Activated CD4-positive, alpha-beta T cell treated with anti-CD3 and anti-CD28 coated beads, Interleukin-2, amount 10 ng/mL, durations not matched to agents 7 days and 5 days (primary cell): ENCODE measurements around the gene TBX10. TPM values are rescaled to one million over a fixed set of nuclear protein-coding genes. Genes with fewer than 3 reads are reported as not detected.
"Not testable (repeated sequence)": the region's sequence is repeated elsewhere in the genome, so short reads cannot be mapped to it uniquely, and the experiment has no call there.

Experiments
- CTCF ChIA-PET: fragments of 350-600 bp; sonication (Branson Sonifier 250); formaldehyde crosslinking; loops from one replicate; lab custom pipeline; 2021; ENCODE audit warnings: antibody characterized with exemption; lab: Charles Lee
- POLR2A ChIA-PET: fragments of 350-600 bp; sonication (Branson Sonifier 250); formaldehyde crosslinking; loops from one replicate; lab custom pipeline; 2021; ENCODE audit warnings: antibody characterized with exemption; lab: Charles Lee
- DNase-seq: peaks from one replicate; pipeline ENCODE4 v3.0.0-alpha.2; 2020
- H3K27ac Mint-ChIP-seq: one replicate; pipeline ENCODE4 v1.8.0; 2021; ENCODE audit warnings: mild to moderate bottlenecking, moderate library complexity, mixed read lengths
- H3K27me3 Mint-ChIP-seq: one replicate; pipeline ENCODE4 v1.8.0; 2021; ENCODE audit warnings: mixed read lengths
- H3K36me3 Mint-ChIP-seq: one replicate; pipeline ENCODE4 v1.8.0; 2021; ENCODE audit warnings: low read depth, mixed read lengths
- H3K4me1 Mint-ChIP-seq: one replicate; pipeline ENCODE4 v1.8.0; 2021; ENCODE audit warnings: mixed read lengths
- H3K4me3 Mint-ChIP-seq: one replicate; pipeline ENCODE4 v1.8.0; 2021; ENCODE audit warnings: mild to moderate bottlenecking, moderate library complexity, mixed read lengths
- H3K9me3 Mint-ChIP-seq: one replicate; pipeline ENCODE4 v1.8.0; 2021; ENCODE audit warnings: mixed read lengths
- total RNA-seq, 2 experiments: library from RNA; stranded (reverse); gene quantifications; one replicate each; pipeline ENCODE4 v1.2.3, GENCODE V29; 2021

Gene TBX10
- total RNA-seq, 2 experiments from 2014 or later: not detected

GRCh38 chr11:67640021-67640757 is 626 bp upstream of the TBX10 start:
- ChIA-PET CTCF (interaction anchor here (1.6 to 2.8 kb wide), 2 partner anchors 8 to 10 kb away, joined by 6 to 10 read pairs; partner anchors contain the start of gene NUDT8), POLR2A (no interaction called here)
- DNase-seq: peak; percentile 66
- peaks cover 3% of the 10 kb centered on the region for H3K9me3 Mint-ChIP-seq
- peaks cover 10% of the 10 kb centered on the region for H3K4me1 Mint-ChIP-seq
- H3K4me3 Mint-ChIP-seq: no peak overlapping the region
- H3K27ac Mint-ChIP-seq: no peak overlapping the region
- H3K27me3 Mint-ChIP-seq: no peaks in the 10 kb centered on the region
- no peaks in the 10 kb centered on the region for H3K36me3 Mint-ChIP-seq

GRCh38 chr11:67638535-67639437 is 777 bp downstream of the TBX10 start:
- no peak overlapping the region for H3K27ac Mint-ChIP-seq
- peaks cover 8% of the 10 kb centered on the region for H3K4me1 Mint-ChIP-seq
- ChIA-PET POLR2A (no interaction called here), CTCF (interaction anchor here (1.0 to 2.8 kb wide), 4 partner anchors 9 to 276 kb away, joined by 3 to 10 read pairs (median 6); partner anchors contain the start of gene NUDT8)
- no peaks in the 10 kb centered on the region for H3K9me3 Mint-ChIP-seq
- no peak overlapping the region for H3K4me3 Mint-ChIP-seq
- no peaks in the 10 kb centered on the region for H3K36me3 Mint-ChIP-seq
- H3K27me3 Mint-ChIP-seq: no peaks in the 10 kb centered on the region
- DNase-seq: no peak

- DNase-seq, POLR2A ChIA-PET, H3K27ac Mint-ChIP-seq, H3K27me3 Mint-ChIP-seq, H3K4me3 Mint-ChIP-seq, H3K36me3 Mint-ChIP-seq, H3K4me1 Mint-ChIP-seq, H3K9me3 Mint-ChIP-seq: not testable (repeated sequence)
- CTCF ChIA-PET: interaction anchor here (1.9 to 2.8 kb wide), 2 partner anchors 8 to 11 kb away, joined by 5 to 10 read pairs; partner anchors contain the start of gene NUDT8
Measured at GRCh38 chr11:67637441-67637840, 2.1 kb downstream of the TBX10 start.

GRCh38 chr11:67636962-67637361 is 2.6 kb downstream of the TBX10 start:
- Mint-ChIP-seq H3K27me3 (no peaks in the 10 kb centered on the region), H3K4me3 (no peak overlapping the region), H3K36me3 (no peaks in the 10 kb centered on the region), H3K27ac (no peak overlapping the region), H3K4me1 (peaks cover 8% of the 10 kb centered on the region), H3K9me3 (no peaks in the 10 kb centered on the region)
- ChIA-PET POLR2A (interaction anchor here (0.8 kb wide), 1 partner anchor 30 kb away, joined by 5 read pairs; no protein-coding TSS in a partner anchor), CTCF (interaction anchor here (1.9 to 9.6 kb wide), 2 partner anchors 8 to 10 kb away, joined by 5 to 114 read pairs; partner anchors contain the start of genes ACY3 and NUDT8)
- DNase-seq: no peak

- Mint-ChIP-seq H3K4me1 (peaks cover 15% of the 10 kb centered on the region), H3K4me3 (no peak overlapping the region), H3K9me3 (no peaks in the 10 kb centered on the region), H3K27ac (no peak overlapping the region), H3K36me3 (no peaks in the 10 kb centered on the region), H3K27me3 (no peaks in the 10 kb centered on the region)
- POLR2A ChIA-PET: no interaction called here
- DNase-seq: no peak
- CTCF ChIA-PET: interaction anchor here (9.6 kb wide), 1 partner anchor 12 kb away, joined by 114 read pairs; the partner anchor contains the start of gene ACY3
Measured at GRCh38 chr11:67635231-67635521, 4.4 kb downstream of the TBX10 start.

- Mint-ChIP-seq H3K9me3 (no peaks in the 10 kb centered on the region), H3K27me3 (no peaks in the 10 kb centered on the region), H3K27ac (no peak overlapping the region), H3K4me1 (peaks cover 15% of the 10 kb centered on the region), H3K36me3 (no peaks in the 10 kb centered on the region), H3K4me3 (no peak overlapping the region)
- ChIA-PET CTCF (interaction anchor here (9.6 kb wide), 1 partner anchor 12 kb away, joined by 114 read pairs; the partner anchor contains the start of gene ACY3), POLR2A (no interaction called here)
- DNase-seq: no peak
Measured at GRCh38 chr11:67634366-67635230, 5.0 kb downstream of the TBX10 start.

- Mint-ChIP-seq H3K27ac (no peak overlapping the region), H3K27me3 (no peaks in the 10 kb centered on the region), H3K4me1 (peaks cover 18% of the 10 kb centered on the region), H3K9me3 (no peaks in the 10 kb centered on the region), H3K4me3 (no peak overlapping the region), H3K36me3 (no peaks in the 10 kb centered on the region)
- POLR2A ChIA-PET: interaction anchor here (0.6 kb wide), 1 partner anchor 771 kb away, joined by 3 read pairs; no protein-coding TSS in a partner anchor
- CTCF ChIA-PET: interaction anchor here (9.6 kb wide), 1 partner anchor 13 kb away, joined by 114 read pairs; the partner anchor contains the start of gene ACY3
- no peak for DNase-seq
Measured at GRCh38 chr11:67633758-67634365, 5.7 kb downstream of the TBX10 start.

- CTCF ChIA-PET: interaction anchor here (9.6 kb wide), 1 partner anchor 14 kb away, joined by 114 read pairs; the partner anchor contains the start of gene ACY3
- no peak overlapping the region for H3K27ac Mint-ChIP-seq
- H3K36me3 Mint-ChIP-seq: no peaks in the 10 kb centered on the region
- H3K4me3 Mint-ChIP-seq: no peak overlapping the region
- H3K4me1 Mint-ChIP-seq: peaks cover 23% of the 10 kb centered on the region
- H3K27me3 Mint-ChIP-seq: no peaks in the 10 kb centered on the region
- no peaks in the 10 kb centered on the region for H3K9me3 Mint-ChIP-seq
- POLR2A ChIA-PET: interaction anchor here (0.6 kb wide), 1 partner anchor 772 kb away, joined by 3 read pairs; no protein-coding TSS in a partner anchor
- no peak for DNase-seq
Measured at GRCh38 chr11:67632982-67633755, 6.4 kb downstream of the TBX10 start.

GRCh38 chr11:67632175-67632981 is 7.2 kb downstream of the TBX10 start:
- Mint-ChIP-seq H3K4me1 (peaks cover 25% of the 10 kb centered on the region), H3K27ac (no peak overlapping the region), H3K4me3 (peak overlapping the region; percentile 46), H3K36me3 (no peaks in the 10 kb centered on the region), H3K27me3 (no peaks in the 10 kb centered on the region), H3K9me3 (no peaks in the 10 kb centered on the region)
- DNase-seq: no peak
- CTCF ChIA-PET: interaction anchor here (5.1 to 9.6 kb wide), 2 partner anchors 15 to 17 kb away, joined by 84 to 114 read pairs; partner anchors contain the start of gene ACY3
- POLR2A ChIA-PET: no interaction called here

GRCh38 chr11:67631853-67632174 is 7.7 kb downstream of the TBX10 start:
- no peaks in the 10 kb centered on the region for H3K27me3 Mint-ChIP-seq
- DNase-seq: no peak
- H3K36me3 Mint-ChIP-seq: no peaks in the 10 kb centered on the region
- ChIA-PET POLR2A (no interaction called here), CTCF (interaction anchor here (0.6 to 9.6 kb wide), 3 partner anchors 15 to 40 kb away, joined by 3 to 114 read pairs (median 84); partner anchors contain the start of gene ACY3)
- no peaks in the 10 kb centered on the region for H3K9me3 Mint-ChIP-seq
- no peak overlapping the region for H3K27ac Mint-ChIP-seq
- H3K4me3 Mint-ChIP-seq: peak overlapping the region; percentile 46
- peaks cover 20% of the 10 kb centered on the region for H3K4me1 Mint-ChIP-seq
